ENCODE measurements around the gene CFAP43.

The CFAP43 gene

GRCh38 chr10:104242545-104242944, 10.4 kb upstream of the CFAP43 start:
- no peak for TF ChIP-seq CTCF (IDR thresholded peaks at IDR 0.05; ENCODE audit: low read length, missing control alignments)
- no peak for DNase-seq (ENCODE audit: low read depth)
- H3K4me3 ChIP-seq (replicated peaks; ENCODE audit: low read depth, low read length), result no peak overlapping the region

GRCh38 chr10:104240078-104240477, 7.9 kb upstream of the CFAP43 start:
- no peak for DNase-seq (ENCODE audit: low read depth)

GRCh38 chr10:104235801-104236200, 3.6 kb upstream of the CFAP43 start:
- no peak for TF ChIP-seq CTCF (IDR thresholded peaks at IDR 0.05; ENCODE audit: low read length, missing control alignments)
- DNase-seq (ENCODE audit: low read depth), result no peak
- no peak overlapping the region for H3K4me3 ChIP-seq (replicated peaks; ENCODE audit: low read depth, low read length)

More at GRCh38 chr10:104240078-104240477, 7.9 kb upstream of the CFAP43 start:
- no peak for TF ChIP-seq CTCF (IDR thresholded peaks at IDR 0.05; ENCODE audit: low read length, missing control alignments)
- no peak overlapping the region for H3K4me3 ChIP-seq (replicated peaks; ENCODE audit: low read depth, low read length)

GRCh38 chr10:104234934-104235333, 2.8 kb upstream of the CFAP43 start:
- no peak for TF ChIP-seq CTCF (IDR thresholded peaks at IDR 0.05; ENCODE audit: low read length, missing control alignments)
- no peak for DNase-seq (ENCODE audit: low read depth)
- H3K4me3 ChIP-seq (replicated peaks; ENCODE audit: low read depth, low read length), result no peak overlapping the region

GRCh38 chr10:104233817-104234216, 1.7 kb upstream of the CFAP43 start:
- no peak overlapping the region for H3K4me3 ChIP-seq (replicated peaks; ENCODE audit: low read depth, low read length)
- no peak for DNase-seq (ENCODE audit: low read depth)
- no peak for TF ChIP-seq CTCF (IDR thresholded peaks at IDR 0.05; ENCODE audit: low read length, missing control alignments)

GRCh38 chr10:104232613-104233102, 494 bp upstream of the CFAP43 start:
- peak overlapping the region; percentile 86 for H3K4me3 ChIP-seq (replicated peaks; ENCODE audit: low read depth, low read length)
- no peak for TF ChIP-seq CTCF (IDR thresholded peaks at IDR 0.05; ENCODE audit: low read length, missing control alignments)
- no peak for DNase-seq (ENCODE audit: low read depth)

GRCh38 chr10:104230490-104230889, 1.7 kb downstream of the CFAP43 start:
- no peak for DNase-seq (ENCODE audit: low read depth)
- no peak for TF ChIP-seq CTCF (IDR thresholded peaks at IDR 0.05; ENCODE audit: low read length, missing control alignments)
- H3K4me3 ChIP-seq (replicated peaks; ENCODE audit: low read depth, low read length), result no peak overlapping the region

All from fibroblast of pulmonary artery (primary cell).